Endodermal cell (in vitro differentiated cells): Measurements from ENCODE around the gene PSMC6. TPM values are rescaled to one million over a fixed set of nuclear protein-coding genes. Genes with fewer than 3 reads are reported as not detected.
A peak's percentile ranks its signal among the peaks of the same experiment; 100 is the strongest.

Experiments
- DNase-seq: peaks from one replicate; pipeline ENCODE4 v3.0.0-alpha.2; 2017
- H3K27ac ChIP-seq: 2 replicates; pipeline ENCODE4 v1.5.1; 2013; ENCODE audit warnings: mild to moderate bottlenecking, low read depth, low read length, moderate library complexity
- H3K27me3 ChIP-seq: 2 replicates; pipeline ENCODE4 v1.6.1; 2013; ENCODE audit warnings: mild to moderate bottlenecking, low read length, moderate library complexity; ENCODE audit not compliant: insufficient read depth, control insufficient read depth, poor library complexity, severe bottlenecking
- H3K36me3 ChIP-seq: 2 replicates; pipeline ENCODE4 v1.7.0; 2013; ENCODE audit warnings: mild to moderate bottlenecking, low read length, moderate library complexity; ENCODE audit not compliant: control insufficient read depth, insufficient read depth
- H3K4me1 ChIP-seq: one replicate; pipeline ENCODE4 v1.7.0; 2013; ENCODE audit warnings: low read length; ENCODE audit not compliant: control insufficient read depth, insufficient read depth
- H3K4me3 ChIP-seq: 2 replicates; pipeline ENCODE4 v1.5.1; 2013; ENCODE audit warnings: mild to moderate bottlenecking, low read length, moderate library complexity
- H3K9ac ChIP-seq: 2 replicates; pipeline ENCODE4 v1.6.1; 2013; ENCODE audit warnings: mild to moderate bottlenecking, low read length, moderate library complexity; ENCODE audit not compliant: poor library complexity, severe bottlenecking; ENCODE audit errors: extremely low read depth
- H3K9me3 ChIP-seq: 2 replicates; pipeline ENCODE4 v1.6.1; 2013; ENCODE audit warnings: mild to moderate bottlenecking, low read length, moderate library complexity; ENCODE audit not compliant: control insufficient read depth
- H3K27ac Mint-ChIP-seq: 2 replicates; pipeline ENCODE4 v1.8.0; 2020; ENCODE audit warnings: mixed read lengths
- H3K27me3 Mint-ChIP-seq: 2 replicates; pipeline ENCODE4 v1.8.0; 2021; ENCODE audit warnings: mild to moderate bottlenecking, mixed read lengths; ENCODE audit not compliant: insufficient read depth
- H3K36me3 Mint-ChIP-seq: 2 replicates; pipeline ENCODE4 v1.8.0; 2020; ENCODE audit warnings: low read depth, mixed read lengths
- H3K4me1 Mint-ChIP-seq: 2 replicates; pipeline ENCODE4 v1.8.0; 2020; ENCODE audit warnings: mixed read lengths
- H3K4me3 Mint-ChIP-seq: 2 replicates; pipeline ENCODE4 v1.8.0; 2020; ENCODE audit warnings: mild to moderate bottlenecking, moderate library complexity, mixed read lengths
- H3K9me3 Mint-ChIP-seq: 2 replicates; pipeline ENCODE4 v1.8.0; 2020; ENCODE audit warnings: mild to moderate bottlenecking, mixed read lengths
- WGBS, 2 experiments: methylation state at CpG; one replicate each; pipeline versions ENCODE4 v1.1.5 to v1.1.7; 2013; ENCODE audit warnings: missing lambda C conversion rate in 2 of 2, mixed read lengths in 1 of 2; ENCODE audit not compliant: insufficient coverage in 1 of 2, insufficient read length in 1 of 2; 5-methylcytosine and 5-hydroxymethylcytosine counted together
- total RNA-seq, 2 donors: library from RNA; stranded (reverse); fragmentation: NEBNext Ultra II Directional in 1 of 2; extraction: Animal tissue kit (Norgen Biotek cat#: 25700) in 1 of 2; gene quantifications; 2 replicates in 1 of 2; 3 replicates in 1 of 2; pipeline ENCODE4 v1.2.1, GENCODE V29; 2021
- TF ChIP-seq, protein P1 (sequence below): fragments of 200-600 bp; sonication (generic); conservative IDR thresholded peaks from 2 replicates; pipeline ENCODE4 v1.5.0; 2021; ENCODE audit warnings: antibody characterized with exemption, mild to moderate bottlenecking

Gene PSMC6
- total RNA-seq, 2 donors from 2014 or later: 102 to 121 TPM

DNA sequence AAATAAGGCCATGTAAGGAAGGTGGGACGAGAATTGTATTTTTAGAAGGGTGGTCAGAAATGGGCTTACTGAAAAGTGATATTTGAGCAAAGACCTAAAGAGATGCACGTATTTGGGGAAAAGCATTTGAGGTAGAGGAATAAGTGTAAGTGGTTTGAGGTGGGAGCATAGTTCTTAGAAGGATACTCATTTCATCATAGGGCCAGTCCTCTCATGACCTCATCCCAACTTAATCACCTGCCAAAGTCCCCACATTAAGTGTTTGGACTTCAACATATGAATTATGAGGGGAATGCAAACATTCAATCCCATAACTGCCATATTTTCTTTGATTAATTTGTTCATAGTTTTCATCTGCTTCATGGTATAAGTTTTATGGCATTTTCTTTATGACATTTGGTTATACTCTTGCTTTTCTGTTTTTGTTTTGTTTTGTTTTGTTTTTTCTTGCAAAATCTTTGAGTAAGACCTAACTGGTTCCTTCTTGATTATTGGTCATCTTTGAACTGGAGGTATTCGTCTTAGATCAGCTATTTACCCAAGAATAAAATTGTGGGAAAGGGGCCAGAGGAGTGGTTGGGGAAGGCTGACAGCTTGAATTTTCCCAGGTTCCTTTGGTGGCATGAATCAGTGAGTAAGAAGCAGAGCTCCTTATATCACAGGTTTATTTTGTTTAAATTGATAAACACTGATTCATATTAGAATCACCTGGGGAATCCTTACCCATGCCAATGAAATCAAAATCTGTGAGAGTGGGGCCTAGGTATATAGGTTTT, 60.2 kb downstream of the PSMC6 start:
- Histone ChIP-seq H3K36me3 (peaks cover 57% of the 10 kb centered on the region), H3K4me3 (no peak overlapping the region), H3K4me1 (no peaks in the 10 kb centered on the region), H3K27me3 (no peaks in the 10 kb centered on the region), H3K27ac (no peak overlapping the region), H3K9ac (no peak overlapping the region), H3K9me3 (no peaks in the 10 kb centered on the region)
- DNase-seq: no peak
- Mint-ChIP-seq H3K36me3 (peaks cover 55% of the 10 kb centered on the region), H3K4me1 (peaks cover 2% of the 10 kb centered on the region), H3K27me3 (no peaks in the 10 kb centered on the region), H3K4me3 (no peak overlapping the region), H3K9me3 (no peaks in the 10 kb centered on the region), H3K27ac (peak overlapping the region; percentile 14)
- WGBS, 2 experiments: 91 to 100% methylated on average over 3 of the region's 3 CpGs
- TF ChIP-seq, protein P1, sequence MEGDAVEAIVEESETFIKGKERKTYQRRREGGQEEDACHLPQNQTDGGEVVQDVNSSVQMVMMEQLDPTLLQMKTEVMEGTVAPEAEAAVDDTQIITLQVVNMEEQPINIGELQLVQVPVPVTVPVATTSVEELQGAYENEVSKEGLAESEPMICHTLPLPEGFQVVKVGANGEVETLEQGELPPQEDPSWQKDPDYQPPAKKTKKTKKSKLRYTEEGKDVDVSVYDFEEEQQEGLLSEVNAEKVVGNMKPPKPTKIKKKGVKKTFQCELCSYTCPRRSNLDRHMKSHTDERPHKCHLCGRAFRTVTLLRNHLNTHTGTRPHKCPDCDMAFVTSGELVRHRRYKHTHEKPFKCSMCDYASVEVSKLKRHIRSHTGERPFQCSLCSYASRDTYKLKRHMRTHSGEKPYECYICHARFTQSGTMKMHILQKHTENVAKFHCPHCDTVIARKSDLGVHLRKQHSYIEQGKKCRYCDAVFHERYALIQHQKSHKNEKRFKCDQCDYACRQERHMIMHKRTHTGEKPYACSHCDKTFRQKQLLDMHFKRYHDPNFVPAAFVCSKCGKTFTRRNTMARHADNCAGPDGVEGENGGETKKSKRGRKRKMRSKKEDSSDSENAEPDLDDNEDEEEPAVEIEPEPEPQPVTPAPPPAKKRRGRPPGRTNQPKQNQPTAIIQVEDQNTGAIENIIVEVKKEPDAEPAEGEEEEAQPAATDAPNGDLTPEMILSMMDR: no peak

DNA sequence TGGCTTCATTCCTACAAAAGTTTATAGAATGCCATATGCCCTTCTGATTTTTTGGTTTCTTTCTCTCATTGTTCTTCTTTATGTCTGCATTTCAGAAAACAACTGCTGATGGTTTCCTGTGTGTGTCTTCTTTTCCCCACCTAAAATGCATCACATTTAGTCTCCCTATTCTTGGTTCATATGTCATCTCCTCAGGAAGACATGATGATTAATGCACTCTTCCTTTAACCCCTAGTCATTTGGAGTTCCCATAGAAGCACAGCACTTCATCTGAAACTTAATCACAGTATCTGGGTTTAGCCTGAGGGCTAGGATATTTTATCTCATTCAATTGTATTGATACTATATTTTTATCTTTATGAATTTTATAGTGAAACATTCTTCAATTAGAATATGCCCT, 62.9 kb downstream of the PSMC6 start:
- peaks cover 5% of the 10 kb centered on the region for H3K4me1 Mint-ChIP-seq
- Histone ChIP-seq H3K9ac (no peak overlapping the region), H3K36me3 (peaks cover 62% of the 10 kb centered on the region), H3K9me3 (no peaks in the 10 kb centered on the region), H3K4me3 (no peak overlapping the region), H3K27ac (no peak overlapping the region), H3K27me3 (no peaks in the 10 kb centered on the region), H3K4me1 (no peaks in the 10 kb centered on the region)
- no peak for DNase-seq
- H3K27ac Mint-ChIP-seq: no peak overlapping the region
- no peaks in the 10 kb centered on the region for H3K9me3 Mint-ChIP-seq
- H3K36me3 Mint-ChIP-seq: peaks cover 39% of the 10 kb centered on the region
- TF ChIP-seq, protein P1: no peak
- H3K27me3 Mint-ChIP-seq: no peaks in the 10 kb centered on the region
- H3K4me3 Mint-ChIP-seq: no peak overlapping the region

DNA sequence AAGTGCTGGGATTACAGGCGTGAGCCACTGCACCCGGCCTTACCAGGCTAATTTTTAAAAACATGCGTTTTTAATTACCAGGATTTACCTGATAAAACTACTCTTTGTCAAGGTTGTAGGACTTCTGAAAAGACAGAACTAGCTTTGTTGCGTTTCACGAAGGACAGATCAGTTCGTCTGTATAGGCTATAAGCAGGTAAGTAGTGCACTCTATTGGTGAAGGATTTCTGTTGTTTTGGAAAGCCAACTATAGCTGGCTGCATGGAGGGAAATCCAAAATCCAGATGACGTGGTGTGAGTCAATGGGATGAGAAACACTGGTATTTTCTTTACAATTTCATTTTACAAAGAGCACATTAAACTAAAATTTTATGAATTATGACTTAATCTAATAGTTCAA, 69.8 kb downstream of the PSMC6 start:
- H3K27ac Mint-ChIP-seq: peak overlapping the region; percentile 48
- H3K4me1 Mint-ChIP-seq: peaks cover 5% of the 10 kb centered on the region

More for the DNA sequence above, 69.8 kb downstream of the PSMC6 start:
- DNase-seq: no peak
- Mint-ChIP-seq H3K27me3 (no peaks in the 10 kb centered on the region), H3K9me3 (no peaks in the 10 kb centered on the region), H3K36me3 (peaks cover 38% of the 10 kb centered on the region), H3K4me3 (no peak overlapping the region)
- no peak overlapping the region for H3K27ac ChIP-seq
- no peak overlapping the region for H3K4me3 ChIP-seq
- H3K36me3 ChIP-seq: peaks cover 71% of the 10 kb centered on the region
- TF ChIP-seq, protein P1: no peak
- 93 to 96% methylated on average over 3 to 7 of the region's 7 CpGs for WGBS, 2 experiments
- no peaks in the 10 kb centered on the region for H3K9me3 ChIP-seq
- no peaks in the 10 kb centered on the region for H3K4me1 ChIP-seq
- no peaks in the 10 kb centered on the region for H3K27me3 ChIP-seq
- H3K9ac ChIP-seq: no peak overlapping the region

Other genes with a start within 250 kb of the PSMC6 start
- gene TXNDC16, start 154.7 kb upstream of the PSMC6 start, total RNA-seq: 10 to 100 TPM; 11.5 to 17.5 TPM
- 1 to 10 TPM; 8.8 to 9.3 TPM for gene GPR137C, start 154.4 kb upstream of the PSMC6 start, total RNA-seq
- 10 to 100 TPM; 44.5 to 60.8 TPM for gene ERO1A, start 11.6 kb upstream of the PSMC6 start, total RNA-seq
- gene STYX, start 23.0 kb downstream of the PSMC6 start, total RNA-seq: 10 to 100 TPM; 27.3 to 28.2 TPM
- gene GNPNAT1, start 84.4 kb downstream of the PSMC6 start, total RNA-seq: 10 to 100 TPM; 68.4 to 78.2 TPM
- gene FERMT2, start 243.8 kb downstream of the PSMC6 start, total RNA-seq: 100 to 1,000 TPM; 350 to 377 TPM